ENCODE measurements around the gene UBTF. TPM values are rescaled to one million over a fixed set of nuclear protein-coding genes. Genes with fewer than 3 reads are reported as not detected.

UBTF gene
- polyA plus RNA-seq, 3 donors, result 6.0 to 13.1 (median 12.5) TPM

GRCh38 chr17:44159519-44160210 lies 59.8 kb downstream of the UBTF start:
- H3K27ac Mint-ChIP-seq, result peak overlapping the region in 3 of 7 donors; percentile 26 to 57 (median 40)
- no peak overlapping the region for H3K4me3 Mint-ChIP-seq
- peaks cover 20 to 51% of the 10 kb centered on the region in 2 donors for H3K36me3 Mint-ChIP-seq
- peaks cover 0 to 2% (median 0%) of the 10 kb centered on the region in 3 donors for H3K27me3 Mint-ChIP-seq (ENCODE audit: low read depth in 3 of 3)
- H3K36me3 ChIP-seq (replicated peaks in 1 of 2; ENCODE audit: control insufficient read depth in 1 of 2, insufficient read depth in 2 of 2, low read length in 2 of 2), result peaks cover 9 to 34% of the 10 kb centered on the region in 2 donors
- no peak overlapping the region for H3K9ac ChIP-seq (ENCODE audit: insufficient read depth, low read length, poor library complexity, severe bottlenecking)
- TF ChIP-seq CTCF (IDR thresholded peaks at IDR 0.05), result no peak
- H3K4me3 ChIP-seq (replicated peaks in 1 of 3; ENCODE audit: low read depth in 2 of 3, low read length in 3 of 3), result no peak overlapping the region
- no peak overlapping the region for H3K4me2 ChIP-seq (replicated peaks; ENCODE audit: extremely low read depth, low read length, poor library complexity, severe bottlenecking)
- 95% methylated on average over 12 of the region's 15 CpGs for WGBS (ENCODE audit: insufficient coverage)
- H3K4me1 ChIP-seq (ENCODE audit: control insufficient read depth in 1 of 2, insufficient read depth in 2 of 2, low read length in 2 of 2), result no peaks in the 10 kb centered on the region
- intact Hi-C loops (cut with micrococcal nuclease), result no loop called here
- no peak for DNase-seq
- H3K27me3 ChIP-seq (ENCODE audit: control insufficient read depth in 2 of 2, insufficient read depth in 2 of 2, low read length in 2 of 2), result no peaks in the 10 kb centered on the region
- no peaks in the 10 kb centered on the region for H3K9me3 ChIP-seq (replicated peaks in 1 of 2; ENCODE audit: control insufficient read depth in 1 of 2, insufficient read depth in 1 of 2, low read length in 2 of 2)
- no peak overlapping the region for H3K27ac ChIP-seq (ENCODE audit: low read depth in 1 of 2, low read length in 2 of 2)
- H3K9me3 Mint-ChIP-seq, result no peaks in the 10 kb centered on the region
- H2AFZ ChIP-seq (ENCODE audit: insufficient read depth, low read depth, low read length, poor library complexity, severe bottlenecking), result no peak overlapping the region
- no peaks in the 10 kb centered on the region for H4K20me1 ChIP-seq (ENCODE audit: insufficient read depth, low read length)
- no peaks in the 10 kb centered on the region for H3K79me2 ChIP-seq (ENCODE audit: insufficient read depth, low read length)
- H3K4me1 Mint-ChIP-seq, result no peaks in the 10 kb centered on the region

- Histone ChIP-seq H3K27me3 (ENCODE audit: control insufficient read depth in 2 of 2, insufficient read depth in 2 of 2, low read length in 2 of 2) (no peaks in the 10 kb centered on the region), H3K9ac (ENCODE audit: insufficient read depth, low read length, poor library complexity, severe bottlenecking) (no peak overlapping the region), H3K4me2 (replicated peaks; ENCODE audit: extremely low read depth, low read length, poor library complexity, severe bottlenecking) (no peak overlapping the region), H3K4me1 (ENCODE audit: control insufficient read depth in 1 of 2, insufficient read depth in 2 of 2, low read length in 2 of 2) (no peaks in the 10 kb centered on the region), H4K20me1 (ENCODE audit: insufficient read depth, low read length) (no peaks in the 10 kb centered on the region), H3K79me2 (ENCODE audit: insufficient read depth, low read length) (peaks cover 9% of the 10 kb centered on the region), H2AFZ (ENCODE audit: insufficient read depth, low read depth, low read length, poor library complexity, severe bottlenecking) (no peak overlapping the region), H3K27ac (ENCODE audit: low read depth in 1 of 2, low read length in 2 of 2) (no peak overlapping the region), H3K36me3 (replicated peaks in 1 of 2; ENCODE audit: control insufficient read depth in 1 of 2, insufficient read depth in 2 of 2, low read length in 2 of 2) (peaks cover 13 to 50% of the 10 kb centered on the region in 2 donors), H3K4me3 (replicated peaks in 1 of 3; ENCODE audit: low read depth in 2 of 3, low read length in 3 of 3) (no peak overlapping the region), H3K9me3 (replicated peaks in 1 of 2; ENCODE audit: control insufficient read depth in 1 of 2, insufficient read depth in 1 of 2, low read length in 2 of 2) (no peaks in the 10 kb centered on the region)
- peaks cover 0 to 2% (median 0%) of the 10 kb centered on the region in 3 donors for H3K27me3 Mint-ChIP-seq (ENCODE audit: low read depth in 3 of 3)
- intact Hi-C loops (cut with micrococcal nuclease), result no loop called here
- no peak for DNase-seq
- no peak overlapping the region for H3K4me3 Mint-ChIP-seq
- no peak for TF ChIP-seq CTCF (IDR thresholded peaks at IDR 0.05)
- H3K36me3 Mint-ChIP-seq, result peaks cover 20 to 66% of the 10 kb centered on the region in 2 donors
- H3K4me1 Mint-ChIP-seq, result peaks cover 3% of the 10 kb centered on the region
- H3K27ac Mint-ChIP-seq, result peak overlapping the region in 2 of 7 donors; percentile 14 to 44
- H3K9me3 Mint-ChIP-seq, result no peaks in the 10 kb centered on the region
- no CpG with 5 or more reads among the region's 2 CpGs for WGBS (ENCODE audit: insufficient coverage)
These were observed 64.0 kb downstream of the UBTF start for GRCh38 chr17:44155488-44155887.

Small RNA genes lying within 50 kb of the gene (small RNA-seq; reads per million reads assigned to genes)
- gene MIR6782 (ENCODE audit: insufficient read length, low read depth), result not detected

Other genes starting within 250 kb of the UBTF start
- gene NAGS, start 215.1 kb downstream of the UBTF start, polyA plus RNA-seq, result under 1 TPM; 0.65 to 0.93 (median 0.84) TPM
- 10 to 100 TPM; 17.3 to 41.4 (median 33.6) TPM for gene TMEM101, start 204.7 kb downstream of the UBTF start, polyA plus RNA-seq
- gene LSM12, start 153.0 kb downstream of the UBTF start, polyA plus RNA-seq, result 10 to 100 TPM; 24.7 to 65.8 (median 64.4) TPM
- 10 to 100 TPM; 38.0 to 46.4 (median 42.4) TPM for gene G6PC3, start 148.9 kb downstream of the UBTF start, polyA plus RNA-seq
- gene HDAC5, start 96.0 kb downstream of the UBTF start, polyA plus RNA-seq, result 10 to 100 TPM; 16.1 to 93.6 (median 24.7) TPM
- gene HROB, start 77.7 kb downstream of the UBTF start, polyA plus RNA-seq, result under 1 TPM; 0.17 to 0.32 (median 0.20) TPM
- not detected for gene ASB16, start 49.0 kb downstream of the UBTF start, polyA plus RNA-seq
- gene TMUB2, start 32.7 kb downstream of the UBTF start, polyA plus RNA-seq, result 100 to 1,000 TPM in 1 of 3 donors, 10 to 100 TPM in 2; 41.3 to 118 (median 41.7) TPM
- gene ATXN7L3, start 19.8 kb downstream of the UBTF start, polyA plus RNA-seq, result 10 to 100 TPM in 1 of 3 donors, 1 to 10 TPM in 2; 8.5 to 60.9 (median 9.9) TPM
- under 1 TPM in 1 of 3 donors, not detected in 2; 0.04 TPM for gene SLC4A1, start 48.5 kb upstream of the UBTF start, polyA plus RNA-seq
- gene RUNDC3A, start 88.9 kb upstream of the UBTF start, polyA plus RNA-seq, result under 1 TPM in 2 of 3 donors, not detected in 1; 0.22 to 0.35 TPM
- gene SLC25A39, start 105.1 kb upstream of the UBTF start, polyA plus RNA-seq, result 10 to 100 TPM; 64.0 to 74.8 (median 64.5) TPM
- 1,000 to 10,000 TPM; 1,303 to 1,960 (median 1,361) TPM for gene GRN, start 125.6 kb upstream of the UBTF start, polyA plus RNA-seq
- gene FAM171A2, start 144.2 kb upstream of the UBTF start, polyA plus RNA-seq, result not detected
- 1 to 10 TPM in 2 of 3 donors, under 1 TPM in 1; 0.21 to 1.2 (median 1.1) TPM for gene ITGA2B, start 170.0 kb upstream of the UBTF start, polyA plus RNA-seq